Measurements from ENCODE around the gene ROR2.

Gene ROR2

DNA sequence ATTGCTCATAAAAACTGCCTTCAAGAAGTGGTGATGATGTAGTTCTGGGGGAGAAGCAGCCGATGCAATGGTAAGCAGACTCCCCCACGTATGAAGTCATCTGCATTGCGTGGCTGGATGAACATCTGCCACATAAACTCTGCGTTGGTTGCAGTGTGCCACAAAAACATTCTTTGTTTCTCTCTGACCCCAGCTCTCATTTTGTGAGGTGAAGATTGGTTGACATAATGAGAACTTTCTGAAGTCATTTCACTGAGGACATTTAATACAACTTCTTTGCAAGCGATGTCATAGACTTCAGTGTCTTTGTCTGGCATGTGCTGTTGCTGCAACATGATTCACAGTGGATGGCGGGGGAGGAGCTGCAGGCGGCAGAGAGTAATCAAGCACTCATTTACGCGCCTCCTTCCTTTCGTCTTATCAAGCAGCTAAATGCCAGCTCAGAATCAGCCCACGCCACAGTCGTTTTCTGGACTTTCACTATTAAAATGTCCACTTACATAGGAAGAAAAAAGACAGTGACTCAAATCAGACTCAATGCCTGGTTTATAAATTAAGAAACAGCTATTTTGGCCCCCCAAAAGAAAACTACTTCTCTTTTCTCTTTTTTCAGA, 434.8 kb downstream of the ROR2 start:
- DNase-seq (ENCODE audit: low spot score): no peak

Data from LoVo (cell line).